Caco-2 (cell line): Measurements from ENCODE around the gene PHGDH. TPM values are rescaled to one million over a fixed set of nuclear protein-coding genes. Genes with fewer than 3 reads are reported as not detected.
A peak's percentile ranks its signal among the peaks of the same experiment; 100 is the strongest.

Source experiments
- BruUV-seq: library from RNA; stranded (reverse); fragments of 400-500 nt; replicated peaks from 2 replicates; lab custom pipeline; 2021; lab: Mats Ljungman, UMichigan
- CTCF ChIA-PET: fragments of 300-600 bp; sonication (Branson Sonifier 250); formaldehyde crosslinking; loops from one replicate; lab custom pipeline; 2022; ENCODE audit warnings: antibody characterized with exemption; lab: Charles Lee
- POLR2A ChIA-PET: fragments of 300-600 bp; sonication (Branson Sonifier 250); formaldehyde crosslinking; loops from one replicate; lab custom pipeline; 2022; ENCODE audit warnings: antibody characterized with exemption; lab: Charles Lee
- DNase-seq, 2 experiments: peaks; one replicate each; pipeline versions ENCODE4 v3.0.0 to v3.0.0-alpha.2; 2020 to 2022
- H3K27me3 ChIP-seq: replicated peaks from 2 replicates; pipeline ENCODE4 v1.6.0; 2011; ENCODE audit warnings: low read length; ENCODE audit not compliant: control insufficient read depth, insufficient read depth
- H3K36me3 ChIP-seq: 2 replicates; pipeline ENCODE4 v1.5.1; 2011; ENCODE audit warnings: low read length; ENCODE audit not compliant: control insufficient read depth, insufficient read depth
- H3K4me1 ChIP-seq: fragments of 250-450 bp; sonication (Bioruptor Pico); 2 replicates; pipeline ENCODE4 v1.5.1; 2020; ENCODE audit warnings: mild to moderate bottlenecking
- H3K4me3 ChIP-seq: 2 replicates; pipeline ENCODE4 v1.5.1; 2011; ENCODE audit warnings: low read depth, mild to moderate bottlenecking, control low read depth, low read length
- H3K9me3 ChIP-seq: fragments of 250-450 bp; sonication (Bioruptor Pico); 2 replicates; pipeline ENCODE4 v1.5.1; 2020; ENCODE audit warnings: mild to moderate bottlenecking, moderate library complexity
- H3K27ac Mint-ChIP-seq: one replicate; pipeline ENCODE4 v1.8.0; 2022; ENCODE audit warnings: mixed read lengths; ENCODE audit not compliant: unreplicated experiment
- H3K27me3 Mint-ChIP-seq: one replicate; pipeline ENCODE4 v1.8.0; 2022; ENCODE audit warnings: mixed read lengths; ENCODE audit not compliant: insufficient read depth, unreplicated experiment
- H3K36me3 Mint-ChIP-seq: one replicate; pipeline ENCODE4 v1.8.0; 2022; ENCODE audit warnings: mild to moderate bottlenecking, mixed read lengths; ENCODE audit not compliant: insufficient read depth, unreplicated experiment
- H3K4me1 Mint-ChIP-seq: one replicate; pipeline ENCODE4 v1.8.0; 2022; ENCODE audit warnings: low read depth, mixed read lengths; ENCODE audit not compliant: unreplicated experiment
- H3K4me3 Mint-ChIP-seq: one replicate; pipeline ENCODE4 v1.8.0; 2022; ENCODE audit warnings: mild to moderate bottlenecking, moderate library complexity, mixed read lengths; ENCODE audit not compliant: unreplicated experiment
- H3K9me3 Mint-ChIP-seq: one replicate; pipeline ENCODE4 v1.8.0; 2022; ENCODE audit warnings: mixed read lengths; ENCODE audit not compliant: unreplicated experiment
- intact Hi-C: fragments of 100-400 bp; cut with micrococcal nuclease; formaldehyde crosslinking; loops from one replicate; pipeline ENCODE4 v1.10.0; 2022; ENCODE audit not compliant: unreplicated experiment
- total RNA-seq: library from RNA; stranded (reverse); gene quantifications from 2 replicates; pipeline ENCODE4 v1.2.3, GENCODE V29; 2022
- TF ChIP-seq, protein P1 (sequence below), 2 experiments: fragments of 200-600 bp in 1 of 2; IDR thresholded peaks; 1 replicate in 1 of 2; 2 replicates in 1 of 2; pipeline versions ENCODE4 v1.5.1 to v1.8.0; 2011 to 2022; ENCODE audit warnings: antibody characterized with exemption in 1 of 2, control low read depth in 1 of 2, inconsistent platforms in 1 of 2, low read depth in 1 of 2, low read length in 1 of 2, mild to moderate bottlenecking in 1 of 2, moderate library complexity in 1 of 2; ENCODE audit not compliant: insufficient read depth in 1 of 2, severe bottlenecking in 1 of 2, unreplicated experiment in 1 of 2

Gene PHGDH
- total RNA-seq, 1 experiment from 2014 or later: 410 TPM

DNA sequence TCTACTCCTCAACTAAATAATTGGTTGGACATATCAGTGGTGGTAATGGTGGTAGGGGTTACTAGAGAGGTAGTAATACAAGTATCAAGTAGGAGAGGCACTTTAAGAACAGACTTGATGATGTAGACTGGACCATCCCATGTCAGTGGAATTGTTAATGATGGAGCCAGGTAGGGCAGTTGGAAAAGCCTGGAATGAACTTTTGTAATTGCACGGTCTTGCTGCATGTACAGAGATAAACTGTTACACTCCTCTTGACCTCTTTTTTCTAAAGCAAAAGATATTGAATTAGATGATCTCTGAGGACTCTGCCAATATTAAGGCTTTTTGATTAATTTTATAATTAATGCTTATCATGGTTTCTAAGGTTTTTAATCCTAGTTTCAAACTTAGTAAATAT is 51.2 kb downstream of the PHGDH start:
- H3K9me3 Mint-ChIP-seq: no peaks in the 10 kb centered on the region
- no TSS peak for BruUV-seq

DNA sequence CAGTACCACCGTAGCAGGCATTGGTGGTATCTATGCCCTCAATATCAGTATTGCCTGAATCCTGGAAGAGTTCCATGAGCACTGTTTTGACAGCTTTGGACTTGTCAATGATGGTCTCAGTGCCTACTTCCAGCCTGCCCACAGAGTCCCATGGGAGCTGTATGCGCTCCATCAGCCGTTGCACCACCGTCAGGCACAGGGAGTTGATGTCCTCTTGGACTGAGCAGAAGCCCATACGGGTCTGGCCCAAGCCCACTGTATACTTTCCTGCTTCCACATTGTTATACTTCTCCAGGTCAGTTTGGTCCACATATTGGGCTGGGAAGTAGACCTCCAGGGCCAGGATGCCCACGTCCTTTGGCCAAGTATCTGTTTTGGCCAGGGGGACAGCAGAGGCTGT is 52.5 kb downstream of the PHGDH start:
- H3K36me3 ChIP-seq: peaks cover 8% of the 10 kb centered on the region
- Mint-ChIP-seq H3K27me3 (no peaks in the 10 kb centered on the region), H3K9me3 (no peaks in the 10 kb centered on the region), H3K4me1 (peaks cover 24% of the 10 kb centered on the region), H3K36me3 (peaks cover 15% of the 10 kb centered on the region), H3K27ac (no peak overlapping the region), H3K4me3 (no peak overlapping the region)
- CTCF ChIA-PET: no interaction called here
- POLR2A ChIA-PET: no interaction called here
- intact Hi-C loops: no loop called here
- TF ChIP-seq, protein P1, sequence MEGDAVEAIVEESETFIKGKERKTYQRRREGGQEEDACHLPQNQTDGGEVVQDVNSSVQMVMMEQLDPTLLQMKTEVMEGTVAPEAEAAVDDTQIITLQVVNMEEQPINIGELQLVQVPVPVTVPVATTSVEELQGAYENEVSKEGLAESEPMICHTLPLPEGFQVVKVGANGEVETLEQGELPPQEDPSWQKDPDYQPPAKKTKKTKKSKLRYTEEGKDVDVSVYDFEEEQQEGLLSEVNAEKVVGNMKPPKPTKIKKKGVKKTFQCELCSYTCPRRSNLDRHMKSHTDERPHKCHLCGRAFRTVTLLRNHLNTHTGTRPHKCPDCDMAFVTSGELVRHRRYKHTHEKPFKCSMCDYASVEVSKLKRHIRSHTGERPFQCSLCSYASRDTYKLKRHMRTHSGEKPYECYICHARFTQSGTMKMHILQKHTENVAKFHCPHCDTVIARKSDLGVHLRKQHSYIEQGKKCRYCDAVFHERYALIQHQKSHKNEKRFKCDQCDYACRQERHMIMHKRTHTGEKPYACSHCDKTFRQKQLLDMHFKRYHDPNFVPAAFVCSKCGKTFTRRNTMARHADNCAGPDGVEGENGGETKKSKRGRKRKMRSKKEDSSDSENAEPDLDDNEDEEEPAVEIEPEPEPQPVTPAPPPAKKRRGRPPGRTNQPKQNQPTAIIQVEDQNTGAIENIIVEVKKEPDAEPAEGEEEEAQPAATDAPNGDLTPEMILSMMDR (IDR thresholded peaks at IDR 0.05; ENCODE audit: insufficient read depth in 1 of 2, low read depth in 1 of 2, low read length in 1 of 2, severe bottlenecking in 1 of 2, unreplicated experiment in 1 of 2): no peak
- H3K4me1 ChIP-seq: peaks cover 42% of the 10 kb centered on the region
- H3K4me3 ChIP-seq: no peak overlapping the region
- no peaks in the 10 kb centered on the region for H3K9me3 ChIP-seq
- DNase-seq: no peak
- no peaks in the 10 kb centered on the region for H3K27me3 ChIP-seq
- no TSS peak for BruUV-seq

More for the DNA sequence above, 51.2 kb downstream of the PHGDH start:
- TF ChIP-seq, protein P1 (IDR thresholded peaks at IDR 0.05; ENCODE audit: insufficient read depth in 1 of 2, low read depth in 1 of 2, low read length in 1 of 2, severe bottlenecking in 1 of 2, unreplicated experiment in 1 of 2): no peak
- intact Hi-C loops: no loop called here
- Mint-ChIP-seq H3K27me3 (no peaks in the 10 kb centered on the region), H3K36me3 (peaks cover 15% of the 10 kb centered on the region), H3K4me1 (peaks cover 24% of the 10 kb centered on the region), H3K4me3 (no peak overlapping the region), H3K27ac (no peak overlapping the region)
- Histone ChIP-seq H3K27me3 (no peaks in the 10 kb centered on the region), H3K36me3 (peaks cover 11% of the 10 kb centered on the region), H3K4me3 (no peak overlapping the region), H3K4me1 (peaks cover 29% of the 10 kb centered on the region), H3K9me3 (no peaks in the 10 kb centered on the region)
- ChIA-PET CTCF (no interaction called here), POLR2A (no interaction called here)
- no peak for DNase-seq

DNA sequence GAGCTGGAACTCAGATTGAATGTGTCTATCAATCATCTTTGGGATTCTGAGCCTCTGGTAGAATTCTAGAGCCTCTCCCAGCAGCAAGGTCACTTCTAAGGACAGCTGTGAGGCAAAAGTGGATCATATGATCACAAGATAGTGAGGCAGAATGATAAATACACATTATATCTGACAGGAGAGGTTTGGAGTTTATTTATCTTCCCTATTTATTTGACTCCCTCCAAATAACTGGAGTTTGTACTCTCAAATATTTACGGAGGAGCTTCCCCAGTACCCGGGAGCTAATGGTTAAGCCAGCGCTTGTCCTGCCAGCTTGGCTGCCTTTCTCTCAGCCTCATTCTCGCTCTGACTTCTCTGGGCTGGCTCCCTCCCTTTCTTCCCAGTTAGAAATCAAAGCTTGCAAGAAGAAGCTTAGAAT is 54.6 kb downstream of the PHGDH start:
- CTCF ChIA-PET: interaction anchor here (1.1 kb wide), 2 partner anchors 9 to 23 kb away, joined by 3 to 6 read pairs; no protein-coding TSS in a partner anchor
- Histone ChIP-seq H3K4me1 (peaks cover 60% of the 10 kb centered on the region), H3K4me3 (peak overlapping the region; percentile 37), H3K27me3 (no peaks in the 10 kb centered on the region), H3K9me3 (no peaks in the 10 kb centered on the region), H3K36me3 (peaks cover 6% of the 10 kb centered on the region)
- intact Hi-C loops: loop anchor here (1.0 to 2.0 kb wide), 4 partner anchors 8 to 50 kb away; no protein-coding TSS in a partner anchor
- no peaks in the 10 kb centered on the region for H3K27me3 Mint-ChIP-seq
- H3K36me3 Mint-ChIP-seq: peaks cover 15% of the 10 kb centered on the region
- H3K27ac Mint-ChIP-seq: peak overlapping the region; percentile 45
- peak overlapping the region; percentile 63 for H3K4me3 Mint-ChIP-seq
- TF ChIP-seq, protein P1 (IDR thresholded peaks at IDR 0.05; ENCODE audit: insufficient read depth in 1 of 2, low read depth in 1 of 2, low read length in 1 of 2, severe bottlenecking in 1 of 2, unreplicated experiment in 1 of 2): no peak
- no peaks in the 10 kb centered on the region for H3K9me3 Mint-ChIP-seq
- peak; percentile 65 to 71 for DNase-seq
- peaks cover 24% of the 10 kb centered on the region for H3K4me1 Mint-ChIP-seq
- POLR2A ChIA-PET: interaction anchor here (1.5 kb wide), 1 partner anchor 54 kb away, joined by 5 read pairs; no protein-coding TSS in a partner anchor
- BruUV-seq: no TSS peak
